Activated CD4-positive, alpha-beta T cell treated with anti-CD3 and anti-CD28 coated beads, Interleukin-10, Interleukin-2, amounts not matched to agents 100 ng/mL and 50 ng/mL, durations not matched to agents 16 hours and 8 hours (primary cell): ENCODE data around the gene ATG7.
A peak's percentile ranks its signal among the peaks of the same experiment; 100 is the strongest.
"Not testable (repeated sequence)": the region's sequence is repeated elsewhere in the genome, so short reads cannot be mapped to it uniquely, and the experiment has no call there.

Experiments
- DNase-seq: peaks from one replicate; pipeline ENCODE4 v3.0.0-alpha.2; 2020

ATG7 gene

GRCh38 chr3:11304175-11304574, 32.0 kb downstream of the ATG7 start:
- no peak for DNase-seq

- peak; percentile 16 for DNase-seq
Observed at GRCh38 chr3:11305509-11305908, 33.3 kb downstream of the ATG7 start.

- peak; percentile 77 for DNase-seq
Observed at GRCh38 chr3:11306817-11307589, 34.8 kb downstream of the ATG7 start.

- DNase-seq, result no peak
Observed at GRCh38 chr3:11307830-11308432, 35.7 kb downstream of the ATG7 start.

DNA sequence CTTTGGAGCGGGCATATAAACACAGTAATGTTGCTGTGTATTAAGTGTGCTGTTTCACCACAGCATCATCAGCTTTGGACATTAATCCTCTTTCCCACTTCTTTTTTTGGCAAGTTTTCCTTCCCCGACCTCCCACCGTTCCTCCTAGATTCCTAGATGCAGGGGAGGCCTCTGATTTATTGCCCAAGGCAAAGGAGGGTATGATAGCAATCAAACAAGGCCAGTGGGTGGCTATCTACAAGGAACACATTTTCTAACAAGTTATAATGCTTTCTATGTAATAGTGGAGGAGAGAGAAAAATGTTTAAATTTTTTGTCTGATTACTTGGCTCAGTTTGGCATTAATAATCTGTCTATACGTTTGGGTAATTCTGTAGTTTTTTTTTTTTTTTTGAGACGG, 38.1 kb downstream of the ATG7 start:
- no peak for DNase-seq

DNA sequence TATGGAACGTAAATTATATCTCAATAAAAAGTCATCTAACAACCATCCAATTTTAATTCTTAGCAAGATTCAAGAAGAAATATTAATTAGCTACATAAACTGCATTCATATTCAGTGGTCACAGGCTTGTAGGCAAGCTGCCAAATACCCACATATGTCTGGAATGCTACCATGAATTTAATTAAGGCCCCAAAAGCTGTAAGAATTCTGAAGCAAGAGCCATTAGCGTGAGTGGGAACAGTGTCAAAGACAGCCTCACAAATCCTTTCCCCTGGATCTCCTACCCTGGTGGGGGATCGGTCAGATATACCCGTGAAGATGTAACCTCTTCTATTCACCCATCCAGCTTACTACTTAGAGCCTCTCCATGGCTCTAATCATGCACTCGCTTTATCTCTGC, 40.0 kb downstream of the ATG7 start:
- no peak for DNase-seq

DNA sequence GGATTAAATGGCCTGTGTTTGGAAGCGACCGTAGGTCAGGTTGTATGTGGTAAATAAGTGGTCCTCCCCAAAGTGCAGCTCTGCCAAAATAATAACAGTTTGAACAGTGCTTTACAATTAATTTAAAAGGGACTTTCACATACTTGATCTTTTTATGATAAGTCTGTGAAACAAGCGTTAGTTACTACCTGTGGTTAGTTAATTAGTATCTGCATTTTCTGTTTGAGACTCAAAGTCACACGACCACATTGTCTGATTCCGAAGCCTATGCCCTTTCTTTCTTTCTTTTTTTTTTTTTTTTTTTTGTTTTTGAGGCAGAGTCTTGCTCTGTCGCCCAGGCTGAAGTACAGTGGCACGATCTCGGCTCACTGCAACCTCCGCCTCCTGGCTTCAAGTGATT, 45.1 kb downstream of the ATG7 start:
- no peak for DNase-seq

GRCh38 chr3:11322931-11323330, 50.7 kb downstream of the ATG7 start:
- DNase-seq, result no peak

GRCh38 chr3:11323813-11324212, 51.6 kb downstream of the ATG7 start:
- DNase-seq, result no peak

- DNase-seq, result peak; percentile 8
Observed at GRCh38 chr3:11327619-11328018, 55.4 kb downstream of the ATG7 start.

- DNase-seq, result no peak
Observed at GRCh38 chr3:11328196-11328945, 56.2 kb downstream of the ATG7 start.

DNA sequence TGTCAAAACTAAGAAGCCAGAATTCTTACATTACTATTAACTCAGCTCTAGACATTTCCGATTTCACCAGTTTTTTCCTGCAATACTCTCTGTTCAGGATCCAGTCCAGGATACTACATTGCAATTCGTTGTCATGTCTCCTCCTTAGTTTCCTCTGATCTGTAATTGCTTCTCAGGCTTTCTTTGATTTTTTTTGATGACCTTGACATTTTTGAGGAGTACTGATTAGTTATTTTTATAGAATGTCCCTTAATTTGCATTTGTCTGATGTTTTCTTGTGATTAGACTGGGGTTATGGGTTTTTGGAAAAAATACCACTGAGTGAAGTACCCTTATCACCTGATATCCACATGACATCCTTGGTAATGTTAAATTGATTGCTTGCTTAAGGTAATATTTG, 57.6 kb downstream of the ATG7 start:
- DNase-seq, result no peak

- peak; percentile 40 for DNase-seq
Observed at GRCh38 chr3:11331101-11331500, 58.9 kb downstream of the ATG7 start.

GRCh38 chr3:11335056-11335608, 62.9 kb downstream of the ATG7 start:
- peak; percentile 68 for DNase-seq

DNA sequence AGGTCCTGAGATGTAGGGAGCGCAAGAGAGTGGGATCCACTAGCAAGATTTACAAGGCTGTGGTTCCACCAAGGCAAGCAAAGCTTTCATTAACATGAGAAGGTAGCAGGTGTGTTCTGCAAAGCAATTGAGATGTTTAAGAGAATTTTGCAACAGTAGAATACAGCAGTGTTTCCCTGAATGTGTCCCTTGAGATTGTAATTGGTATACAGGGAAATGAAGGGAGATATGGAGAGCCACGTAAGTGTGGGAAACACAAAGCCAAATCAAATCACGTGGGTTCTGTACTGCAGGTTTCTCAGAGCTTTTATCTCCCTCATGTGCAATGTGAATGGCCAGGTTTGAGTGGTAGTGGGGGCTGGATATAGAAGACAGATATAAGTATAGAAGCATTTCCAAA, 67.3 kb downstream of the ATG7 start:
- no peak for DNase-seq

DNA sequence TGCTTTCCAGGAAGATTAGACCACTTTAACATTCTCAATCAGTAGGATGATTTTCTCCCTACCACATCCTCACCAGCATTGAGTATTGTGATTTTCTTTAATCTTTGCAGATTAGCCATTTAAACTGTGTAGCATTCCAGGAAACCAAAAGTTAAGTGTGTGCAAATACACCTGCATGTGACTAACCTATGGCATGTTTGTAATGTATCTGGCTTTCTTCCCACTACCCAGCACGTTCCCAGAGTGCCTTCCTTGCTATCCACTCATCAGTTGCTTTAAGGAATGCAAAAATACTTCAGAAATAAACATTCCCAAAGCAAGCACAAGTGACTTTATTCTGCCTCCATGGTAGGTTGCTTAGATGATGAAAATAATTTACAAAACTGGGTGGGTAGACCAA, 74.2 kb downstream of the ATG7 start:
- DNase-seq, result no peak

- not testable (repeated sequence) for DNase-seq
Observed at GRCh38 chr3:11348877-11349276, 76.7 kb downstream of the ATG7 start.

DNA sequence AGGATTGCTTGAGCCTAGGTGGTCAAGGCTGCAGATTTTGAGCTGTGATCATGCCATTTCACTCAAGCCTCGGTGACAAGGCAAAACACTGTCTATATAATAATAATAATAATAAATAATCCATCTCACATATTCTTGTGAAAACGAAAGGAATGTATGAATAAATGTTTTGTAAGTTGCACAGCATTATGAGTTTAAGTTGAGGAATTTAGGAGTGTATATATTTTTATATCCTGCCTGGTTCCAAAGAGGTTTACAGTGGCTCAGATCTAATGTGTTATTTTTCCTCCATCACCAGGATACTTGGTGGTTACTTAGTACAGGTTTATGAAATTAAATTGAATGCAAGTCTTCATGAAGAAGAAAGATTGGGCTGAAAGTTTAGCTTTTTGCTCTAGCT, 77.2 kb downstream of the ATG7 start:
- no peak for DNase-seq

DNA sequence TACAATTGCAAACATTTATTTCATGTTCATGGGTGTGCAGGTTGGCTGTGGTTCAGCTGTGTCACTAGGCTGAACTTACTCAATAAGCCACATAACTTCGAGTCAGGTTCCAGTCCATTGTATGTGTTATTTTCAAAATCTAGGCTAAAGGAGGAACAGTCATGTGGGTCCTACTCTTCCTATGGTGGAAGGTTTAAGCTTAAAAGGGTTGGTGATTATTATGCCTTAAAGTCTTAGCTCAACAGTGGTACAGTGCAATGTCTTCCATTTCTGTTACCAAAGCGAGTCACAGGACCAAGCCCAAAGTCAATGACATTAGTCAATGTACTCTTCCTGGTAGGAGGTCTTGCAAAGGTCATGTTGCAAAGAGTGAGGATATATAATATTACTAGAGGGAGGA, 78.2 kb downstream of the ATG7 start:
- DNase-seq, result no peak

DNA sequence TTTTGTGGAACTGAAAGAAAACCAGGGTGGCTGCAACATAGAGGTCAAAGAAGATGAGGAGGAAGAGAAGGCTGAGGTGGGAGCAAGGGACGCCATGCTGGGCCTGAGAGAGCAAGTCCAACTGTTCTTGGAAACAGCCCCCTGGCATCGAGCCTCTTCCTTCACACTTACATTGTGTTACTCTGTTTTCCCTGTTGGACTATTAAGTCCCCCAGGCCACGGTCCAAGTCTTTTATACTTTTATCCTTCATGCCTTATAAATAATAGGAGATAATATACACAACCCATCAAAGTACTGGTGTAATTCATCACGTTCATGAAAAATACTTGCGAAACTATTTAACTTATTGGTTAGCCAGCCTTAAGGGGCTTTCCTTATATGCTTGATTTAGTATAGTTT, 79.3 kb downstream of the ATG7 start:
- DNase-seq, result no peak

GRCh38 chr3:11356269-11356668, 84.1 kb downstream of the ATG7 start:
- DNase-seq, result no peak

DNA sequence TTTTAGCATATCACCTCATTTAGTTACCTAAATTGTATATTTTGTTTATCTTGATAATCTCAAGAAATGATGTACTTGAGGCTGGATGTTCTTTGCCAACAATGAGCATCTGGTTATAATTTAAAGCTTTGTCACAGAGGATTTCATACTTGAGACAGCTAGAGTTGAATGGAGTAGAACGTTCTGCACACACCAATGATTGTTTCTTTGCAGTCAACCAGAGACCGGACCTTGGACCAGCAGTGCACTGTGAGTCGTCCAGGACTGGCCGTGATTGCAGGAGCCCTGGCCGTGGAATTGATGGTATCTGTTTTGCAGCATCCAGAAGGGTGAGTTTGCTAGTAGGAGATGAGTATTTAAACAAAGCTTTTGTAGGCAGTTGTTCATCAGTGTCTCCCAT, 90.4 kb downstream of the ATG7 start:
- DNase-seq, result peak; percentile 28

- DNase-seq, result peak; percentile 72
Observed at GRCh38 chr3:11363715-11364114, 91.5 kb downstream of the ATG7 start.

DNA sequence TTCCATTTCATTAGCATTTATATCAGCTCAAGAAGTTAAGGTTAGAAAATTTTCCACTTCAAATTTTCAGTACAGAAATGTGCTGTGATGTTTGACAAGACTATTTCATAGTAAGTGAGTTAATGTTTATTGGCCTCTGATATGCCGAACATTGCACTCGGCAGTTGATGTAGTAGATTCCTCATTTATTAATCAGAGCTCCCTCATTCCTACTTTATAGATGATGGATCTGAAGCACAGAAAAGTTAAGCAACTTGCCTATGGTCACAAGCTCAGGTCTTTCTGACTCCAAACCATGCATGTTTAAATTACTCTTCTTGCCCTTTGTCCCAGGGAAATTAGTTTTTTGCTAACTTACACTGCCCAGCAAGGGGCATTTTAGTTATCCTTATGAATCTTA, 92.0 kb downstream of the ATG7 start:
- DNase-seq, result no peak
